NCI-H510A (cell line): Measurements from ENCODE around the gene OARD1.
A peak's percentile ranks its signal among the peaks of the same experiment; 100 is the strongest.

Experiments used
- DNase-seq: peaks from one replicate; lab custom pipeline; 2025; lab: John Stamatoyannopoulos, UW

Gene OARD1

DNA sequence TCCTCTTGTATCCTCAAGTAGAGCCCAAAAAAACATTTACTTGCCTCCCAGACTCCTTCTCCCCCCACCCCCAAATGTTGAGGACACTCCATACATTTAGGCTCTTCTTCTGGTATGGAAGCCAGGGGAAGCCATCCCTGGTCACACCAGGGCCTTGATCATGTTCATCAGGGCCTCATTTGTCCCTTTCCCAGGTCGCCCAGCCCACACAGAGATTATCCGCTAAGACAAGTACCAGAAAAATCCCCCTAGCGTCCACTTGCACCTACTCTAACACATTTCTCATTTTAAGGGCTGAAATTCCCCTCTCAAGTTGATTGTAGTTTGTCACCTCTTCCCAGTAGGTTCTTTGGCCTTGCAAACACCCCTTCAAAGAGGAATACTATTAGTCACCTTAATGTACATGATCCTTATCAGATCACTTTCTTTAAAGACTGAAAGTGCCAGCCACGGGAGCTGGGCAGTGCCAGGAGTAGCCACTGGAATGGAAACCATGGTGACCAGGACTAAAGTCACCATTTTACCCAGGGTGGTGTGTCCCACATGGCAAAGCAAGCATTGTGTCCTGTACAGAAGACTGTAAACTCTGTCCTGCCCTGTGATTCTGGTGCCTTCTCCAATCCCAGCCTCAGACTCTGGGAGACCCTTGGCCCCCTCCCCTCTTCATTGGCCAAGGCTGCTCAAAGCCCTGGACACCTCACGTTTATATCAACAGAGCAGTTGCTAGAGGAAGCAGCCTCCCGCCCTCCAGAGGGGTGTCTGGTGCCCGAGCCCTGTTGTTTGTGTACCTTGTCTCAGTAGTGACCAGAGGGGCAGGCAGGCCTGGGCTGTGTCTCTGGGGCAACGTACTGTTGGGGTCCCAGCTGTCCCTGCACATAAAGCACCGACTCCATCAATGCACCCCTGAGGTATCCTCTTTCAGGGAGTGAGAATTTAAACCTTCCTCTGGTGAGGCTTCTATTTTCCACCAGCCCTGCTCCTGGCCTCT lies 24.1 kb downstream of the OARD1 start:
- DNase-seq = no peak

- no peak for DNase-seq
Measured at GRCh38 chr6:41047306-41047705, 24.9 kb downstream of the OARD1 start.

GRCh38 chr6:41046084-41046483 lies 26.1 kb downstream of the OARD1 start:
- DNase-seq = no peak

GRCh38 chr6:41045664-41046063 lies 26.5 kb downstream of the OARD1 start:
- no peak for DNase-seq

DNA sequence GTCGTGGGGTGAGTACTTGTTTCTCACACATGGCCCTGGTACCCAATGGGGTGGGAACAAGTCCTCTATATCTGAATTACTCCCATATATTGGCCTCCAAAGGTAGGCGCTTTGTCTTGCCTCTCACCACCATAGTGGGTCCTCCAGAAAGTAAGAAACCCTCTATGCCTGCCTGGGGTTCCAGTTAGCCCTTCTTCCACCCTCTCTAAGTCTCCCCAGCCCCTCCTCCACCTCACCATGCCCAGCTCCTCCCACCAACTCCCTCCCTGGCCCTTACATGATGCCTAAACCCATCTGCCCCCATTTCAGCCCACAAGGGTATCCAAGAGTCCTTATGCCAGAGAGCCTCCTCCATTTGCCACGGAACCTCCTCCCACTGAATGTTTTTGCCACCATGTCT lies 29.0 kb downstream of the OARD1 start:
- DNase-seq = no peak

DNA sequence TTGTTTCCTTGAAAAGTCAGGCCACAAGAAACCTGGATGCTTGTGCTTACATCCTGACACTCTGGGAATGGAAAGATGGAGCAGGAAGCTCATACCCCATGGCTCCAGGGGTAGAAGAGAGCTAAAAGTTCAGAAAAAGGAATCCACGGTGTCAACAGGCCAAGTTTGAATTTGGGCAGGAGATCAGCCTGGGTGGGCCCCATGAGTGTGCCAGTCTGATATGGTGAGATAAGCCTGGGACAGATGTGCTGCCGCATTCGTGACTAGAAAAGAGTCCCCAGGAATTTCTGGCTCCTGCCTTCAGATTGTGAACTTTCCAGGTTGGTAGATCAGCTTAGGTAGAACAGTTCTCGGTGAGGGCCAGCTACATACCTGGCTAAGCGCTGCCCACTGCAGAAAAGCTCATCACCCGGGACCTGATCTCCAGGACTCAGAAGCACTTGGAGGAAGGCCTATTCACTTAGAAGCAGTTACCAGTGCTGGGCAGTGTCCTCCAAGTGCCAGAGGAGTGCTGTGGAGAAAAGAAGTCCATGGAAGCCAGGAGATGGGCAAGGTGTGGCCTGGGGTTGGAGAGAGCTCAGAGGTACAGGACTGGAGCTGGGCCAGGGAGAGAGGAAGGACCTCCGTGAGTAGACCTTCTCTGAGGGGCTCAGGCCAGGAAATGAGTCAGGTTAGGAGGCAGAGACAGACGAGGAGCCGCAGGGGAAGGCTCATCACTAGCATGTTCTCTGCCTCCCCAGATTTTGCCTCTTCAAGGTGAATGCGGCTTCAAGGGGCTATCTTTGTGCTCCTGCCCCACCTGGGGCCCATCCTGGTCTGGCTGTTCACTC lies 29.7 kb downstream of the OARD1 start, which contains the start of gene TSPO2:
Gene TSPO2 (plus strand): TSS at position 242 of the 830 bp plus-strand sequence. CDS start 519 bp downstream, at position 761.
- DNase-seq = no peak

- DNase-seq = no peak
Measured at GRCh38 chr6:41040940-41041536, 31.1 kb downstream of the OARD1 start.

DNA sequence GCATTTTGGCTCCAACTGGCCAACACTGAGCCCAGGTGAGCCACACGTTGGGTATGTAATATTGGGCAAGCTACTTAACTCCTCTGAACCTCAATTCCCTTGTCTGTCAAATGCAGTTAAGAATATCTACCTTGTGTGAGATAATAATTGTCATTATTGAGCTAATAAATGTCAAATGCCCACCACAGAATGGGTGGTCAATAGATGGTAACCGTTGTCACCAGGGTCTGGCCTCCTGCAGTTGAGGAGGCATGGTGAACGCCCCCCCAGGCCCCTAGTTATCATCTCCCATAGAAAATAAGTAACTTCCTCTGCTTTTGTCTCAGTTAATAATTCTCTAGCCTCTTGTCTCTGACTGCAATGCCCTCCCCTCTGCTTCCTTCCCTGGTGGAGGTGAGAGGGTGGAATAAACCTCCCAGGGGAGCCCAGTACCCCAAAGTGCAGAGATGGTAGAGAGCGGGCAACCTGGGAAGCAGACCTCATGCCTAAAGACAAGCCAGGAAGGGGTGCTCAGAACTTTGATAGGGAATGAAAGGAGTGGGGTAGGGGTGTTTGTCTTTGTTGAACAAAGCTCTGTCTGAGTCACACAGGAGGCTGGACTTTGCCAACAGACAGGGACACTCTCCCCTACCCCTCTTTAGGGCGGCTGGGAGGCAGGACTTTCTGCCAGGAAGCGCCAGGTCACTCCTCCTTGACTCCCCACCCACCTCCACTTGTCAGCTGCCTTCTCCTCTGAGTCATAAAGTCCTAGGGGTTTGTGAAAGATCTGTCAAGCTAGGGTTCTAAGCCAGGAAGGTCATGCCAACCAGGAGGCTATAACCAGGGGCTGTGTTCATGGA lies 31.8 kb downstream of the OARD1 start:
- no peak for DNase-seq

DNA sequence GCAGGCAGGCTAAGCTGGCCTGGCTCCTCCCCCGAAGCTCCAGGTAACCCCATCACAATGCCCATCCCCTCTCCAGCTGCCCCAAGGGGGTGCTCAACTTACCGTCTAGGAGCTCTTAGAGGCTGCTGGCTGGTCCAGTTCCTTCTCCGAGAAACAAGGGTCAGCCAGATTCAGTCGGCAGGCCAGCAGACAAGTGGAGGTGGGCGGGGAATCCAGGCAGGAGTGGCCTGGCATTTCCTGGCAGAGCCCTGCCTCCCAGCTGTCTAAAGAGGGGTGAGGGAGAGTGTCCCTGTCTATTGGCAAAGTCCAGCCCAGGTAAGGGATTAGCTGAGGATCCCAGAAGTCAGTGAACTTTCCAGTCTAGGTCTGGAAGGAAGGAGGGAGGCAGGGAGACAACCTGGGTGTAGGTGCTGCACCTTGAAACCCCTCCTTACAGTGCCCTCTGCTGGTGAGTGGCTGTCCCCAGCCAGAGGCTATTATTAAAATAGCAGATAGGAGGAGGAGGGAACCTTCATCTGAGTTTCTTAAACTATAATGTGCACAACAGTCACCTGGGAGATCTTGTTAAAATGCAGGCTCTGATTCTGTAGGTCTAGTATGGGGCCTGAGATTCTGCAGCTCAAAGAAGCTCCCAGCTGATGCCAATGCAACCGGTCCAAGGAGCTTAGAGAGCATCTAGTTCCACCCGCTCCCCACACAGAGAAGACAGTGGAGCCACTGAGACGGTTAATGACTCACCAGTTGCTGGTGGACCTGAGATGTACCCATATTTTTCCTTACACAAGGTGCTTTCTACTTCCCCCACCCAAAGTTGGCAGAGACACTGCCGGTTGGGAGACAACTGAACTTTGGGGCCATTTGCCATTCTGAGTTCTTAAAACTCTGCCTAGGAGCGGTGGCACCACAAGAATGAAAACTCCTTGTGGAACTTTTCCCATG lies 32.8 kb downstream of the OARD1 start, which contains the start of gene UNC5CL:
Gene UNC5CL (minus strand): TSS at position 162 of the 939 bp plus-strand sequence. CDS start 4,147 bp downstream, outside the sequence.
- no peak for DNase-seq

DNA sequence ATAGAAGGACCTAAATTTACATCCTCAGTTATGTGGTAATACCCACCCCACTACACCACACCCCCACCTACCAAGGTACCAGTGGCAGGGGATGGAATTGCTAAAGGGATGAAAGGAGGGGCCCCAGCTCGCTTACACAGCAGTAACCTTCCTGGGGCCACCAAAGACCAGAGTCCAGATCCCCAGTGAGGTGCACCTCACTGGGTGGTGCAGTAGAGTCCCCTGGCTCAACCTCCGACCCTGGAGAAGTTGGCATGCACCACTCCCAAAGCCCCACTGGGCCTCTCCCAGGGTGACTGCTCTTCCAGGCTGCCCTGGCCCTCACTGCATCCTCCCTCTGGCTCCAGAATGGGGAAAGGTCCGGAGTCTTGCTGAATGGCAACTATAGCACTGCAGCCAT lies 34.0 kb downstream of the OARD1 start:
- no peak for DNase-seq

GRCh38 chr6:41037107-41037900 lies 34.9 kb downstream of the OARD1 start:
- no peak for DNase-seq

- no peak for DNase-seq
Measured at GRCh38 chr6:41036601-41037000, 35.6 kb downstream of the OARD1 start.

DNA sequence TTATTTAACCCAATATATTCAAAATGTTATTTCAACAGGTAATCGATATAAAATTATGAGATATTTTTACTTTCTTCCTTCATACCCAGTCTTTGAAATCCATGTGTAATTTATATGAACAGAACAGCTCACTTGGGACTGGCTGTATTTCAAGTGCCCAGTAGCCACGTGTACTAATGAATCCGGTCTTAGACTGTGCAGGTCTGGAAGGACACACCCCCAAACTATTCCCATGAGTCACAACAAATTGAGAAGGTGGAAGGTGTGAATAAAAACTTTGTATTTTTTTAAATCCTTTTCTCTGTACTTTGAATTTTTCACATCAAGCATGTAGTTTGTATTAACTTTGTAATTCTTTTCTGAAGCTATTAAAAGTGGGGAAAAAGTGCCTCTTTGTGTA lies 36.0 kb downstream of the OARD1 start:
- DNase-seq = no peak

DNA sequence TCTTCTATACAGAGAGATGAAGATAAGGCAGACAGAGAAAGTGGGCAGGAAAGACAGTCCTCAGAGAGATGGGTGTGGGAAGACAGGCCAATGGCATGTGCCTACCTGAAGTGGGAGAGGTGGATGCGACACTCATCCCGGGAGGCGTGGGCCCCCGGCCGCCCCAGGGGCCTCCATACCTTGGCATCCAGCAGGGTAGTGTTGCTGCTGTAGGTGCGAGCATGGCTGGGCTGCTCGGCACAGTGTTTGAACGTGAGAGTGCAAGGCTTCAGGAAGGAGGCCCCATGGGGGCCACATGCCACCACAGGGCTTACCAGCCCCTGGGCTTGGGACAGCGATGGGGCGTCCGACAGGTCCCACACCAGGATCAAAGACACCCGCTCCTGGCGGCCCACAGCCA lies 38.4 kb downstream of the OARD1 start:
- DNase-seq = no peak

- DNase-seq = no peak
Measured at GRCh38 chr6:41032830-41033229, 39.3 kb downstream of the OARD1 start.

GRCh38 chr6:41028561-41029412 lies 43.4 kb downstream of the OARD1 start:
- DNase-seq = no peak

DNA sequence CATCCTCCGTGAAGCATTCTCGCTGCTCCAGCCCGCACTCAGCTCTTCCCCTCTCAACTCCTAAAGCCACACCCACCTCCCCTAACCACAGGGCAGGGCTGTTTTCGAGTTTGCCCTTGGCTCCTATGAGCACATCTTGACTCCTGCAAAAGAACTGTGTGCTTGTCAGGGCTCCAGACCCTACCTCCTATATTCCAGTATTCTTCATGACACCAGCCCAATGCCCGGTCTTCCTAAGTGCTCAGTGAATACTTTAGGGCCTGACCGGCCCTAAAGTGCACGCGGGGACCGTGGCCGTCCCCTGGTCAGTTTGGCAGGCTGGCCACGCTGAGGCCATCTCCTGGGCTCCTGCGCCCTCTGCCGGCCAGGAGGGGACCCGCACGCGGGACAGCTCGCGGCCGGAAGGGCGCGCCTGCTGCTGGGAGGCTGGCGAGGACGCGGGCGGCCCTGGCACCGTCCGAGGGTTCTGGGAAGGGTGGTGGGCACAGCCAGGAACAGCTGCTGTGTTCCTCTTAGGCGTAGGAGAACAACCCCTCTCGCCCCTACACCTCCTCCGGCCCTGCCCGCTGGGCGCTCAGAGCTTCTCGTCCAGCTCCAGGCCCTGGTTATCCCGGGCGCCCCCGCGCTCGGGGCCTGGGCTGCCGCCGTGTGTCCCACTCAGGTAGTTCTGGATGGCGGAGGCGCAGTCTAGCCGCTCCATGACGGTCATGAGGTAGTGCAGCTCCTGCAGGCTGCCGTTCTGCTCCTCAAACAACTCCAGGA lies 44.2 kb downstream of the OARD1 start:
- DNase-seq = peak; percentile 89

GRCh38 chr6:41027241-41027640 lies 44.9 kb downstream of the OARD1 start:
- DNase-seq = no peak
